CD8-positive, alpha-beta memory T cell (primary cell): Measurements from ENCODE around the gene ODF2L. TPM values are rescaled to one million over a fixed set of nuclear protein-coding genes. Genes with fewer than 3 reads are reported as not detected.

Source experiments
- CTCF ChIA-PET: fragments of 350-600 bp; sonication (Branson Sonifier 250); formaldehyde crosslinking; loops from one replicate; lab custom pipeline; 2021; ENCODE audit warnings: antibody characterized with exemption; lab: Charles Lee
- POLR2A ChIA-PET: fragments of 350-600 bp; sonication (Branson Sonifier 250); formaldehyde crosslinking; loops from one replicate; lab custom pipeline; 2021; ENCODE audit warnings: antibody characterized with exemption; lab: Charles Lee
- DNase-seq, 5 donors: peaks; one replicate each; pipeline versions ENCODE4 v3.0.0 to v3.0.0-alpha.2; 2020 to 2022; ENCODE audit warnings: mixed read lengths in 1 of 5
- H3K27ac ChIP-seq: one replicate; pipeline ENCODE4 v1.7.0; 2013; ENCODE audit warnings: low read depth, mild to moderate bottlenecking, low read length, moderate library complexity
- H3K27me3 ChIP-seq: 2 replicates; pipeline ENCODE4 v1.7.0; 2013; ENCODE audit warnings: low read length, mild to moderate bottlenecking; ENCODE audit not compliant: insufficient read depth, poor library complexity, severe bottlenecking
- H3K36me3 ChIP-seq: 2 replicates; pipeline ENCODE4 v1.7.0; 2013; ENCODE audit warnings: mild to moderate bottlenecking, low read length, moderate library complexity; ENCODE audit not compliant: insufficient read depth
- H3K4me1 ChIP-seq: 2 replicates; pipeline ENCODE4 v1.7.0; 2013; ENCODE audit warnings: mild to moderate bottlenecking, low read length, moderate library complexity; ENCODE audit not compliant: insufficient read depth
- H3K4me3 ChIP-seq: 2 replicates; pipeline ENCODE4 v1.7.0; 2013; ENCODE audit warnings: mild to moderate bottlenecking, low read length
- H3K9me3 ChIP-seq: 2 replicates; pipeline ENCODE4 v1.7.0; 2013; ENCODE audit warnings: mild to moderate bottlenecking, low read length
- H3K27ac Mint-ChIP-seq, 8 donors: one replicate each; pipeline ENCODE4 v1.8.0; 2020 to 2021; ENCODE audit warnings: mixed read lengths in 8 of 8, mild to moderate bottlenecking in 6 of 8, inconsistent platforms in 3 of 8, moderate library complexity in 3 of 8
- H3K27me3 Mint-ChIP-seq, 2 donors: one replicate each; pipeline ENCODE4 v1.8.0; 2020 to 2021; ENCODE audit warnings: mixed read lengths in 2 of 2, mild to moderate bottlenecking in 1 of 2, moderate library complexity in 1 of 2
- H3K36me3 Mint-ChIP-seq, 3 donors: one replicate each; pipeline ENCODE4 v1.8.0; 2020 to 2021; ENCODE audit warnings: mixed read lengths in 3 of 3, inconsistent platforms in 1 of 3, mild to moderate bottlenecking in 1 of 3
- H3K4me1 Mint-ChIP-seq, 3 donors: one replicate each; pipeline ENCODE4 v1.8.0; 2020 to 2021; ENCODE audit warnings: mixed read lengths in 3 of 3, inconsistent platforms in 1 of 3, mild to moderate bottlenecking in 1 of 3
- H3K4me3 Mint-ChIP-seq, 7 donors: one replicate each; pipeline ENCODE4 v1.8.0; 2020 to 2021; ENCODE audit warnings: mixed read lengths in 7 of 7, mild to moderate bottlenecking in 6 of 7, moderate library complexity in 4 of 7, inconsistent platforms in 2 of 7
- H3K9me3 Mint-ChIP-seq, 5 donors: one replicate each; pipeline ENCODE4 v1.8.0; 2020 to 2022; ENCODE audit warnings: mixed read lengths in 5 of 5, mild to moderate bottlenecking in 3 of 5, moderate library complexity in 2 of 5, inconsistent platforms in 1 of 5
- polyA plus RNA-seq: library from polyadenylated mRNA; unstranded; fragments of 300-500 nt; fragmentation: Illumina TruSeq; gene quantifications from one replicate; pipeline ENCODE4 v1.2.3, GENCODE V29; 2021
- total RNA-seq, 2 experiments: library from RNA; stranded (reverse); gene quantifications; one replicate each; pipeline ENCODE4 v1.2.3, GENCODE V29; 2021

Gene ODF2L
- total and polyA plus RNA-seq, 3 experiments from 2014 or later, result 27.6 to 52.9 (median 30.1) TPM

DNA sequence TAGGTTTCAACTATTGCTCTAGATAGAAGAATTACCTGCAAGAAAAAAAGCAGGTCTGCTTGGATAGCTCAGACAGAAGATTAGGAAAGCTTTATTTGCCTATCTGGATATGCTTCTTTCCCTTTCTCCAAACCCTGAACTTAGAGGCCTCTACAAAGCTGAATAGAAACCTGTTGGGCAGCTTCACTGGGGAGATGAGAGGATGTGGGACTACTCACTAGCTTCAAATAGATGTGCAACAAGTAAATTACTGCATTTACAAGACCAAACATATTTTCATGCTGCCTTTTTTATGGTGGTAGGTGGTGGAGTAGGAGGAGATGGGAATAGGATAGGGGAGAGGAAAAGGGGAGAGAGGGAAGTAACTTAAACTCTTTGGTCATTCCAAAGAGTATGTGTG, 34.3 kb upstream of the ODF2L start:
- ChIA-PET CTCF (interaction anchor here (0.8 to 1.5 kb wide), 3 partner anchors 9 to 69 kb away, joined by 3 to 4 read pairs (median 3); no protein-coding TSS in a partner anchor), POLR2A (no interaction called here)
- H3K36me3 ChIP-seq, result no peaks in the 10 kb centered on the region

DNA sequence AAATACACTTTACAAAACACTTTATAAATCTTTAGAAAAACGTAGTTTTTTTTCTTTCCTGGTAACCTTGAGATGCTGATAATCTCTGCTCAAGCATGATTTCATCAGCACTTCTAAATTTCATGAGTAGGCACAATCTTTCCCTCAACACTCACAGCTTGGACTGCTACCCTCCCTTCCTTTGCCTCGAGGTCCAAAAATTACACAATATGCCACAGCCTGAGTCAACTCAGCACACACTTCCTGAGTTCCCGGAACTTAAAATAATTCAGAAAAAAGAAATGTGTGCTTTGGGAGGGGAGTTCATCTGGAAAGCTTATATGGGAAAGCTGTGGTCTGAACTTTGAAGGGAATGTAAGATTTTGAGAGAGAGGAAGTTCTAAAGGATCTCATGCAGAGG, 33.7 kb upstream of the ODF2L start:
- Mint-ChIP-seq H3K4me3 (no peak overlapping the region), H3K4me1 (no peaks in the 10 kb centered on the region), H3K36me3 (no peaks in the 10 kb centered on the region), H3K9me3 (no peaks in the 10 kb centered on the region), H3K27ac (no peak overlapping the region), H3K27me3 (peaks cover 7 to 15% of the 10 kb centered on the region in 2 donors)
- POLR2A ChIA-PET, result no interaction called here
- DNase-seq, result no peak
- H3K9me3 ChIP-seq, result no peaks in the 10 kb centered on the region
- H3K4me3 ChIP-seq, result no peak overlapping the region
- CTCF ChIA-PET, result interaction anchor here (0.8 to 1.5 kb wide), 3 partner anchors 8 to 70 kb away, joined by 3 to 4 read pairs (median 3); no protein-coding TSS in a partner anchor
- no peaks in the 10 kb centered on the region for H3K4me1 ChIP-seq
- no peak overlapping the region for H3K27ac ChIP-seq
- no peaks in the 10 kb centered on the region for H3K36me3 ChIP-seq
- H3K27me3 ChIP-seq, result no peaks in the 10 kb centered on the region

More for the DNA sequence above, 34.3 kb upstream of the ODF2L start:
- DNase-seq, result no peak
- no peaks in the 10 kb centered on the region for H3K4me1 ChIP-seq
- Mint-ChIP-seq H3K9me3 (no peaks in the 10 kb centered on the region), H3K27ac (no peak overlapping the region), H3K4me1 (no peaks in the 10 kb centered on the region), H3K4me3 (no peak overlapping the region), H3K27me3 (peaks cover 9 to 15% of the 10 kb centered on the region in 2 donors), H3K36me3 (no peaks in the 10 kb centered on the region)
- H3K27ac ChIP-seq, result no peak overlapping the region
- H3K27me3 ChIP-seq, result no peaks in the 10 kb centered on the region
- no peaks in the 10 kb centered on the region for H3K9me3 ChIP-seq
- H3K4me3 ChIP-seq, result no peak overlapping the region

DNA sequence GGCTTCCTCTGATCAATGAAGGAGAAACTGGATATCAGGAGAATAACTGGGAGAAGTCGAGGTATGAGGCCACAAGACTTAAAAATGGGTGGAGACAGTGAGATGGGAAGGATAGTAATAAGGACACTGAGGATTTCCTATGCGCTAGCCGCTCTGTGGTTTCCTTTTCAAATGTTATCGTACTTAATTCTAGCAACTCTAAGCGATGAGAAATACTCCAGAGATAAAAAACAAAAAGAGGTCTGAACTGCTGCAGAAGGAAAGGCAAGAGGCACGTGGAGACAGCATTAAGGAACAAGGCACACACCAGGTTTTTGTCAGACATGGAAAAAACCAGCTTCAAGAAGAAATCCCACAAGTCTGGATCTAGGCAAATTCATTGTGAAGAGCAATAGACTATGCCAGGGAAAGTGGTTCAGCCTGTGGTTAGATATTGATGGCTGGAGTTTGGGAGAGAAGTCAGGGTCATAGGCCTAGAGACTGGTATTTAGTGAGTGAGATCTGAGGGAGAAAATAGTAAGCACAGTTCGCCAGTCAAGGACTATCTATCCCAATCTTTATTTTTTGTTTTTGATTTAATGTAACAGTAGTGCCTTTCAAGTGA, 33.1 kb upstream of the ODF2L start:
- Histone ChIP-seq H3K27me3 (no peaks in the 10 kb centered on the region), H3K4me1 (no peaks in the 10 kb centered on the region), H3K27ac (no peak overlapping the region), H3K4me3 (no peak overlapping the region), H3K9me3 (no peaks in the 10 kb centered on the region), H3K36me3 (no peaks in the 10 kb centered on the region)
- Mint-ChIP-seq H3K4me3 (no peak overlapping the region), H3K9me3 (no peaks in the 10 kb centered on the region), H3K4me1 (no peaks in the 10 kb centered on the region), H3K36me3 (no peaks in the 10 kb centered on the region), H3K27ac (no peak overlapping the region), H3K27me3 (peaks cover 4 to 11% of the 10 kb centered on the region in 2 donors)
- POLR2A ChIA-PET, result no interaction called here
- CTCF ChIA-PET, result no interaction called here
- no peak for DNase-seq

DNA sequence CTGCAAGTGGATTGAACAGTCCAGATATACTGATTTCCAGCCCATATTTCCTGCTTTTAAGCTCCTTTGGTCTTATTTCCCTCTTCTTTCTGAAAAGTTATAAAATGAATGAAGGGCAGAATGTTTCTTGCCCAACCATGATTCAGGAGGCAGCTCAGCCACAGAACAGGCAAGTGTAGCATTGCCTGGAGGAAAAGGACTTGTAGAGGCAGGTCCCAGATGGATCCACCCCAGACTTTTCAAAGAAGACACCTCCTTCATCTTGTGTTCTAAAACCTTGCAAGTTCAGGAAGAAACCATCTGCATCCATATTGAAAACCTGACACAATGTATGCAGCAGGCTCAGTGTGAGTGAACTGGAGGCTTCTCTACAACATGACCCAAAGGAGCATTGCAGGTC, 27.8 kb upstream of the ODF2L start, which contains the start of gene CLCA2:
Gene CLCA2 (plus strand): TSS at position 299 of the 400 bp plus-strand sequence. CDS start 77 bp downstream, at position 376.
- Mint-ChIP-seq H3K36me3 (no peaks in the 10 kb centered on the region), H3K27ac (no peak within 1 kb of the TSS), H3K27me3 (peaks cover 3 to 18% of the 10 kb centered on the region in 2 donors), H3K4me1 (peaks cover 3 to 7% (median 6%) of the 10 kb centered on the region in 3 donors), H3K9me3 (no peaks in the 10 kb centered on the region), H3K4me3 (no peak within 1 kb of the TSS)
- Histone ChIP-seq H3K4me1 (no peaks in the 10 kb centered on the region), H3K9me3 (no peaks in the 10 kb centered on the region), H3K27me3 (no peaks in the 10 kb centered on the region), H3K4me3 (no peak within 1 kb of the TSS), H3K36me3 (no peaks in the 10 kb centered on the region), H3K27ac (no peak within 1 kb of the TSS)
- no peak for DNase-seq
- ChIA-PET CTCF (interaction anchor here (1.5 kb wide), 1 partner anchor 50 kb away, joined by 5 read pairs; no protein-coding TSS in a partner anchor), POLR2A (no interaction called here)

DNA sequence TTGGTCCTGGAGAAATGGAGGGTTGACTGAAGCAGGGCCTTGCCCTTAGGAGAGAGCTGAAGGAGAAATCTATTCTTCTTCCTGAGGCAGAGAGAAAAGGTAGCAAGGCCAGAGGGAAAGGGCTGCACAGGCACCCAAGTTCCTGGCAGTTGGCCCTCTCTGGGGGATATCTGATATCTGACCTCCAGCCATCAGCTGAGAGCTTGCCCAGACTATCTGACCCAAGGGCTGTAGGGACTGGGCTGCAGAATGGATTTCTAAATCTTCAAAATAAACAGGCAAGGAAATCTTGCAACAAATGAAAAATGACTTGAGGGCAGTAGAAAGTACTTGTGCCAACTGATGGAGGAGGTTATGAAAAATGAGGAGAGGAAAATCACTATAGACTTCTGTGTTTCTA, 27.4 kb upstream of the ODF2L start:
- no peak for DNase-seq
- Histone ChIP-seq H3K4me1 (no peaks in the 10 kb centered on the region), H3K9me3 (no peaks in the 10 kb centered on the region), H3K36me3 (no peaks in the 10 kb centered on the region), H3K4me3 (no peak overlapping the region), H3K27ac (no peak overlapping the region), H3K27me3 (no peaks in the 10 kb centered on the region)
- POLR2A ChIA-PET, result no interaction called here
- Mint-ChIP-seq H3K36me3 (no peaks in the 10 kb centered on the region), H3K4me3 (no peak overlapping the region), H3K27ac (no peak overlapping the region), H3K27me3 (peaks cover 3 to 18% of the 10 kb centered on the region in 2 donors), H3K4me1 (peaks cover 3 to 7% (median 6%) of the 10 kb centered on the region in 3 donors), H3K9me3 (no peaks in the 10 kb centered on the region)
- CTCF ChIA-PET, result interaction anchor here (1.5 kb wide), 1 partner anchor 50 kb away, joined by 5 read pairs; no protein-coding TSS in a partner anchor

DNA sequence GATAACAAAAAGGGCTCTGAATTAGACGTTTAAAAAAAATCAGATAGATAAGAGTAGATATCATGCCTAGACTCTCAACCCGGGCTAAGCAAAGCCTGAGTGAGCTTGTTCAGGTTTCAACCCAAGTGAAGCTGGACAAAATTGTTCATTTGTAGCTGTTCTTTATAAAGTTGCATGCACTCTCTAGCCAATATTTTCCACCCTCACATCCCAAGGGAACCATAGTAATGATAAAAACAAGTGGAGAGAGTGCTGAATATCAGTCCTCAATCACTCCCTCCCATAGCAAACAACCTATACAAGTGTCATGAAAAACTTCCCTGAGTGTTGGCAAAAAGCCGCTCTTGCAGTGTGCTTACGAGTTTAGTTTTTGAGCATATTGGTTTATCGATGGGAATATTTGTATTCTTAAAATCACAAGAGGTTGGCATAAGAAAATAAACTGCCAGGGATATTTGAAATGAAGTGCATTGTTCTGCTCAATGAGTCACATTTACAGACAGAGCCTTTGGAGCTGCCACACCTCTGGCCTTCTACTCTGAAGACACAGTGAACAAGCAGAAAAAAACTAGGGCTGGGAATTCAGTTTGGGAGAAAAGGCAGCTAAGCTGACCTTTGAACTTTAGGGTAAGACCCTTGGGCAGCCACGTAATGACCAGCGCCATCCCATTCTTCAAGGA, 25.6 kb upstream of the ODF2L start:
- no peaks in the 10 kb centered on the region for H3K36me3 Mint-ChIP-seq
- H3K27ac ChIP-seq, result no peak overlapping the region
- H3K27me3 ChIP-seq, result no peaks in the 10 kb centered on the region
- H3K27ac Mint-ChIP-seq, result no peak overlapping the region
- no peak overlapping the region for H3K4me3 Mint-ChIP-seq
- ChIA-PET CTCF (interaction anchor here (1.0 kb wide), 1 partner anchor 9 kb away, joined by 3 read pairs; no protein-coding TSS in a partner anchor), POLR2A (no interaction called here)
- H3K4me1 ChIP-seq, result no peaks in the 10 kb centered on the region
- DNase-seq, result no peak
- no peaks in the 10 kb centered on the region for H3K36me3 ChIP-seq
- H3K4me1 Mint-ChIP-seq, result peaks cover 3 to 7% (median 6%) of the 10 kb centered on the region in 3 donors
- no peaks in the 10 kb centered on the region for H3K9me3 ChIP-seq
- peaks cover 3 to 18% of the 10 kb centered on the region in 2 donors for H3K27me3 Mint-ChIP-seq
- H3K9me3 Mint-ChIP-seq, result no peaks in the 10 kb centered on the region
- H3K4me3 ChIP-seq, result no peak overlapping the region

DNA sequence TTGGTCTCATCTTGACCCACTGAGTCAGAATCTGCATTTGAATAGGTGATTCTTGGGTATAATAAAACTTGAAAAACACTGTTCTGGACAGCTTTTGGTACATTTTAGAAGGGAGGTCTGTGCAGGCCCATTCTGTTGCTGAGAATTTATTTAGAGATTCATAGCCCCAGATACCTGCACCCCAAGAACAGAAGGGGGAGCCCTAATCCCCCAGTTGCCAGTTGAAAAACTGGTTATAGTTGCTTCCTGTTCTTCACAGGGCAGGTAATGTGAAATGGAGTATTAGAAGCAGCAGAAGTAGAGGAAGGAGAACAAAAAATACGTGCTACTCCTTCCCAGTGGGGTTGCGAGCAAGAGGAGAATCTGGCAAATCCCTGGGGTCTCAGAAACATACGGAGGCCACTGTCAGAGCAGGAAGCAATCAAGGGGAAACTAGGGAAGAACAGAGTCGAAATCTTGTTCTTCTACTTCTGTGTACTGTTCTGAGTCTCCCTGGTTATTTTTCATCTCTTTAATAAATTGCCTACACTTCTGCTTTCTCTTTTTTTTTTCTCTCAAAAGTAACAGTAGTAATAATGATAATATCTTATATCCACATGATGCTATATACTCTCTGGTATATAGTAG, 23.3 kb upstream of the ODF2L start:
- Mint-ChIP-seq H3K4me3 (peak overlapping the region in 4 of 7 donors; percentile 24 to 75 (median 65)), H3K27me3 (peaks cover 3 to 18% of the 10 kb centered on the region in 2 donors), H3K27ac (peak overlapping the region in 4 of 8 donors; percentile 7 to 84 (median 45)), H3K36me3 (no peaks in the 10 kb centered on the region), H3K4me1 (peaks cover 3 to 7% (median 6%) of the 10 kb centered on the region in 3 donors), H3K9me3 (no peaks in the 10 kb centered on the region)
- ChIA-PET POLR2A (no interaction called here), CTCF (interaction anchor here (0.6 to 1.6 kb wide), 3 partner anchors 16 to 35 kb away, joined by 3 to 4 read pairs (median 3); no protein-coding TSS in a partner anchor)
- H3K36me3 ChIP-seq, result no peaks in the 10 kb centered on the region
- DNase-seq, result peak in 3 of 5 donors; percentile 39 to 60 (median 58)
- H3K27ac ChIP-seq, result no peak overlapping the region
- H3K4me3 ChIP-seq, result no peak overlapping the region
- H3K9me3 ChIP-seq, result no peaks in the 10 kb centered on the region
- H3K4me1 ChIP-seq, result no peaks in the 10 kb centered on the region
- no peaks in the 10 kb centered on the region for H3K27me3 ChIP-seq
